ENCODE measurements around the gene TUBGCP3. TPM values are rescaled to one million over a fixed set of nuclear protein-coding genes. Genes with fewer than 3 reads are reported as not detected.
A peak's percentile ranks its signal among the peaks of the same experiment; 100 is the strongest.

TUBGCP3 gene
- total RNA-seq, 4 donors from 2014 or later = 19.7 to 62.3 (median 38.8) TPM

- no peak overlapping the region for H3K27ac ChIP-seq
- H3K9me3 ChIP-seq = no peaks in the 10 kb centered on the region
- intact Hi-C loops (cut with DNase I; ENCODE audit: low total_unique reads) = no loop called here
- TF ChIP-seq POLR2A (IDR thresholded peaks at IDR 0.05) = no peak
- TF ChIP-seq, protein P1, sequence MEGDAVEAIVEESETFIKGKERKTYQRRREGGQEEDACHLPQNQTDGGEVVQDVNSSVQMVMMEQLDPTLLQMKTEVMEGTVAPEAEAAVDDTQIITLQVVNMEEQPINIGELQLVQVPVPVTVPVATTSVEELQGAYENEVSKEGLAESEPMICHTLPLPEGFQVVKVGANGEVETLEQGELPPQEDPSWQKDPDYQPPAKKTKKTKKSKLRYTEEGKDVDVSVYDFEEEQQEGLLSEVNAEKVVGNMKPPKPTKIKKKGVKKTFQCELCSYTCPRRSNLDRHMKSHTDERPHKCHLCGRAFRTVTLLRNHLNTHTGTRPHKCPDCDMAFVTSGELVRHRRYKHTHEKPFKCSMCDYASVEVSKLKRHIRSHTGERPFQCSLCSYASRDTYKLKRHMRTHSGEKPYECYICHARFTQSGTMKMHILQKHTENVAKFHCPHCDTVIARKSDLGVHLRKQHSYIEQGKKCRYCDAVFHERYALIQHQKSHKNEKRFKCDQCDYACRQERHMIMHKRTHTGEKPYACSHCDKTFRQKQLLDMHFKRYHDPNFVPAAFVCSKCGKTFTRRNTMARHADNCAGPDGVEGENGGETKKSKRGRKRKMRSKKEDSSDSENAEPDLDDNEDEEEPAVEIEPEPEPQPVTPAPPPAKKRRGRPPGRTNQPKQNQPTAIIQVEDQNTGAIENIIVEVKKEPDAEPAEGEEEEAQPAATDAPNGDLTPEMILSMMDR (IDR thresholded peaks at IDR 0.05) = no peak
- no peak for DNase-seq
- no peak overlapping the region for H3K4me3 ChIP-seq
- no peaks in the 10 kb centered on the region for H3K36me3 ChIP-seq
- H3K27me3 ChIP-seq = no peaks in the 10 kb centered on the region
- H3K4me1 ChIP-seq = peaks cover 0 to 1% of the 10 kb centered on the region in 2 donors
Measured at GRCh38 chr13:112622375-112622774, 34.4 kb upstream of the TUBGCP3 start.

- Histone ChIP-seq H3K4me1 (peaks cover 0 to 3% of the 10 kb centered on the region in 2 donors), H3K9me3 (no peaks in the 10 kb centered on the region), H3K27ac (no peak overlapping the region), H3K4me3 (no peak overlapping the region), H3K27me3 (no peaks in the 10 kb centered on the region), H3K36me3 (no peaks in the 10 kb centered on the region)
- DNase-seq = no peak
- no peak for TF ChIP-seq POLR2A (IDR thresholded peaks at IDR 0.05)
- intact Hi-C loops (cut with DNase I; ENCODE audit: low total_unique reads) = no loop called here
Measured at GRCh38 chr13:112619730-112620631, 32.0 kb upstream of the TUBGCP3 start.

GRCh38 chr13:112618501-112618900 is 30.5 kb upstream of the TUBGCP3 start:
- TF ChIP-seq POLR2A (IDR thresholded peaks at IDR 0.05) = no peak
- TF ChIP-seq, protein P1 (IDR thresholded peaks at IDR 0.05) = no peak
- Histone ChIP-seq H3K9me3 (no peaks in the 10 kb centered on the region), H3K27me3 (no peaks in the 10 kb centered on the region), H3K4me3 (no peak overlapping the region), H3K4me1 (peaks cover 0 to 3% of the 10 kb centered on the region in 2 donors), H3K27ac (no peak overlapping the region), H3K36me3 (no peaks in the 10 kb centered on the region)
- no peak for DNase-seq
- intact Hi-C loops (cut with DNase I; ENCODE audit: low total_unique reads) = no loop called here

- Histone ChIP-seq H3K27ac (no peak overlapping the region), H3K27me3 (no peaks in the 10 kb centered on the region), H3K4me1 (peaks cover 0 to 3% of the 10 kb centered on the region in 2 donors), H3K36me3 (no peaks in the 10 kb centered on the region), H3K9me3 (no peaks in the 10 kb centered on the region), H3K4me3 (no peak overlapping the region)
- no peak for DNase-seq
- intact Hi-C loops (cut with DNase I; ENCODE audit: low total_unique reads) = no loop called here
- TF ChIP-seq, protein P1 (IDR thresholded peaks at IDR 0.05) = no peak
- no peak for TF ChIP-seq POLR2A (IDR thresholded peaks at IDR 0.05)
Measured at GRCh38 chr13:112617754-112618375, 29.9 kb upstream of the TUBGCP3 start.

DNA sequence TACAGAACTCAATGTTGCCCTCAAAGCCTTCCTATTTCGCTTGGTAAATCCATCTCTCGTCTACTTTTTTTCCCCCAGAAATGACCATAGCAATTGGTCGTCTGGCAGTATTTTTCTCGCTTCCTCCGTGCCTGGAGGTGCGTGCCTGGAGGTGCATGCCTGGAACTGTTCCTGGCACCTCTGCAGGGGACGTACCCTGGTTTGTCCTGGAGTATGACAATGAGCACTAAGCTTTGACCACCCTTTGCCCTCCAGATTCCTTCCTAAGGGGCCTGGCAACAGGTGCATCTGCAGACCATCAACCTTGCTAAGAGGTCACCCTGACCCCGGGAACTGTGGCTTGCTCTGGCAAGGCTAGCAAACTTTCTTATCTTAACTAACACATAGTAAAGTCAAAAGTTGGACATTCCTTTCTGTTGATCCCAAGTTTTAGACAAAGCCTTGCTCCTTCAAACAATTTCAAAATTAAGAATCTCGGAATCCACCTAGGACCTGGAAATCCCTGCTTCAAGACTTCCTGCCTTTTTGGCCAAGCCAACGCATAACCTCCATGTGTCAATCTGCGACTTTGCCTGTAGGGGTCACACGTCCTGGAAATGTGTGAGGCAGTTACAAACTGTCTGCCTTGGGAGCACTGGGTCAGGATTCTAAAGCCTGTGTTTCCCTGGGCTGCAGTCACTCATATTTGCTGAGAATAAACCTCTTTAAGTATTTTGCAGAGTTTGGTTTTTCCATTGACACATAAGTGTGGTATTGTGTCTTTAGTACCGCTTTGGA is 28.8 kb upstream of the TUBGCP3 start:
- no peak overlapping the region for H3K4me3 ChIP-seq
- H3K4me1 ChIP-seq = peaks cover 0 to 3% of the 10 kb centered on the region in 2 donors
- intact Hi-C loops (cut with DNase I; ENCODE audit: low total_unique reads) = no loop called here
- no peak overlapping the region for H3K27ac ChIP-seq
- no peaks in the 10 kb centered on the region for H3K27me3 ChIP-seq
- TF ChIP-seq POLR2A (IDR thresholded peaks at IDR 0.05) = no peak
- TF ChIP-seq, protein P1 (IDR thresholded peaks at IDR 0.05) = peak in 3 of 4 experiments; percentile 31 to 50 (median 46)
- no peaks in the 10 kb centered on the region for H3K9me3 ChIP-seq
- no peak for DNase-seq
- H3K36me3 ChIP-seq = no peaks in the 10 kb centered on the region

All from uterus (tissue), 4 donors.